ENCODE measurements around the gene SLIT3. TPM values are rescaled to one million over a fixed set of nuclear protein-coding genes. Genes with fewer than 3 reads are reported as not detected.

Gene SLIT3
- total and polyA plus RNA-seq, 2 experiments from 2014 or later: 0.59 to 0.71 TPM

GRCh38 chr5:169229342-169229892 lies 71.5 kb downstream of the SLIT3 start:
- no peak overlapping the region for H3K27ac Mint-ChIP-seq
- no peaks in the 10 kb centered on the region for H3K79me2 ChIP-seq (replicated peaks; ENCODE audit: insufficient read depth)
- no peak overlapping the region for H3K4me3 ChIP-seq
- H3K4me3 Mint-ChIP-seq: no peak overlapping the region
- H2AFZ ChIP-seq: no peak overlapping the region
- TF ChIP-seq ZNF462 (CRISPR knock-in tag; IDR thresholded peaks at IDR 0.05) (no peak), NANOG (IDR thresholded peaks at IDR 0.05; ENCODE audit: borderline replicate concordance) (no peak), CTCF (conservative IDR thresholded peaks at IDR 0.05; ENCODE audit: low read depth in 2 of 2) (no peak), EZH2 (IDR thresholded peaks at IDR 0.05; ENCODE audit: low read depth, unreplicated experiment) (no peak), ZNF331 (CRISPR knock-in tag; IDR thresholded peaks at IDR 0.05; ENCODE audit: low read depth) (no peak), CREB1 (CRISPR knock-in tag; IDR thresholded peaks at IDR 0.05; ENCODE audit: low read depth) (no peak), STAT1 (IDR thresholded peaks at IDR 0.05; ENCODE audit: unreplicated experiment) (no peak), ETS1 (IDR thresholded peaks at IDR 0.05) (no peak), REST (IDR thresholded peaks at IDR 0.05; ENCODE audit: unreplicated experiment) (no peak), POLR2AphosphoS5 (IDR thresholded peaks at IDR 0.05; ENCODE audit: low read depth) (no peak), JUNB (IDR thresholded peaks at IDR 0.05; ENCODE audit: unreplicated experiment) (no peak), ZNF114 (CRISPR knock-in tag; IDR thresholded peaks at IDR 0.05) (no peak)
- peaks cover 30% of the 10 kb centered on the region for H3K27me3 Mint-ChIP-seq (ENCODE audit: insufficient read depth, low read depth, poor library complexity)
- no peaks in the 10 kb centered on the region for H3K9me2 ChIP-seq (ENCODE audit: insufficient read depth)
- H3K4me1 Mint-ChIP-seq: peaks cover 4% of the 10 kb centered on the region; the same call in 2 of the 3 replicates
- no peaks in the 10 kb centered on the region for H3K4me1 ChIP-seq (ENCODE audit: insufficient read depth)
- H4K20me1 ChIP-seq (replicated peaks; ENCODE audit: insufficient read depth): no peaks in the 10 kb centered on the region
- peaks cover 4% of the 10 kb centered on the region; the same call in 1 of the 2 replicates for H3K27me3 ChIP-seq (ENCODE audit: insufficient read depth)
- H3K36me3 Mint-ChIP-seq (ENCODE audit: low read depth): no peaks in the 10 kb centered on the region
- no peaks in the 10 kb centered on the region for H3K36me3 ChIP-seq (ENCODE audit: insufficient read depth)
- ATAC-seq (no peak), DNase-seq (ENCODE audit: low spot score) (no peak)
- H3F3A ChIP-seq (replicated peaks; ENCODE audit: low read depth): no peaks in the 10 kb centered on the region
- H3K9me3 Mint-ChIP-seq: no peaks in the 10 kb centered on the region
- no peak overlapping the region for H3K27ac ChIP-seq (ENCODE audit: low read depth)
- H3K4me2 ChIP-seq: no peak overlapping the region

All from GM23338 (cell line).